ENCODE measurements around the gene P4HB.

P4HB gene

DNA sequence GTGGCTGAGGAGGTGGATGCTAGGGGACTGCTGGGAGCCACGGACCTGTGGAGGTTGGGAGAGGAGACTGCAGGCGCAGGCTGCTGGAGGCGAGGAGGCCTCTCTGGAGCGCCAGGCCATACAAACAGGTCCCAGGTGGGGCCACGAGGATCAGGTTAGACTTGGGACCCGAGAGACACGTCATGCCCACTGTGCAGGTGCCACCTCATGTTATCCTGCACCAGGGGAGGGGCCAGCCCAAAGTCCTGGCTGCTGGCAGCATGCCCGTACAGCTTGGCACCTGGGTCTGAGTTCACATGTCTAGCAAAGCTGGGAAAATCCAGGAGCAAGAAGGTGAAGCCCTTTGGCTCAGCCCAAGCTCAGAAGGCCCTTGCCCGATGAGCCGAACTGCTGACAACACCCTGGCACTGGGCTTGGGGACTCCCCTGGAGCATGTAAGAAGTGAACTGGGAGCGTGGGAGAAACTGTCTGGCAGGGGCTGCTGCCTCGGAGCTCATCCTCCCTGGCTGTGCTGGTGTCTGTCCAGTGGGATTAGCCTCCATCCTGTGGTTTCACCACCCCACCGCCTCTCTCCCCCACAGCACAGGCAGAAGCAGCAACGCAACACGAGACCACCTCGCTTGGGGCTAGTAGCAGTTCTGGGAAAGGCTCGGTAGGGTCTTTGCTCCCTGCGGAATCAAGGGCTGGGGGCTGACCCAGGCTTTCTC lies 5.6 kb upstream of the P4HB start:
- TF ChIP-seq, protein P1, sequence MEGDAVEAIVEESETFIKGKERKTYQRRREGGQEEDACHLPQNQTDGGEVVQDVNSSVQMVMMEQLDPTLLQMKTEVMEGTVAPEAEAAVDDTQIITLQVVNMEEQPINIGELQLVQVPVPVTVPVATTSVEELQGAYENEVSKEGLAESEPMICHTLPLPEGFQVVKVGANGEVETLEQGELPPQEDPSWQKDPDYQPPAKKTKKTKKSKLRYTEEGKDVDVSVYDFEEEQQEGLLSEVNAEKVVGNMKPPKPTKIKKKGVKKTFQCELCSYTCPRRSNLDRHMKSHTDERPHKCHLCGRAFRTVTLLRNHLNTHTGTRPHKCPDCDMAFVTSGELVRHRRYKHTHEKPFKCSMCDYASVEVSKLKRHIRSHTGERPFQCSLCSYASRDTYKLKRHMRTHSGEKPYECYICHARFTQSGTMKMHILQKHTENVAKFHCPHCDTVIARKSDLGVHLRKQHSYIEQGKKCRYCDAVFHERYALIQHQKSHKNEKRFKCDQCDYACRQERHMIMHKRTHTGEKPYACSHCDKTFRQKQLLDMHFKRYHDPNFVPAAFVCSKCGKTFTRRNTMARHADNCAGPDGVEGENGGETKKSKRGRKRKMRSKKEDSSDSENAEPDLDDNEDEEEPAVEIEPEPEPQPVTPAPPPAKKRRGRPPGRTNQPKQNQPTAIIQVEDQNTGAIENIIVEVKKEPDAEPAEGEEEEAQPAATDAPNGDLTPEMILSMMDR (conservative IDR thresholded peaks at IDR 0.05; ENCODE audit: low read depth): no peak
- peak overlapping the region; percentile 97 for H3K27ac ChIP-seq
- no peak for DNase-seq (ENCODE audit: low spot score)
- POLR2A ChIA-PET (ENCODE audit: low non-redundant PET): interaction anchor here (0.7 kb wide), 1 partner anchor 11 kb away, joined by 3 read pairs; no protein-coding TSS in a partner anchor
- CTCF ChIA-PET: interaction anchor here (0.5 to 0.7 kb wide), 2 partner anchors 38 to 144 kb away, joined by 3 to 5 read pairs; no protein-coding TSS in a partner anchor

DNA sequence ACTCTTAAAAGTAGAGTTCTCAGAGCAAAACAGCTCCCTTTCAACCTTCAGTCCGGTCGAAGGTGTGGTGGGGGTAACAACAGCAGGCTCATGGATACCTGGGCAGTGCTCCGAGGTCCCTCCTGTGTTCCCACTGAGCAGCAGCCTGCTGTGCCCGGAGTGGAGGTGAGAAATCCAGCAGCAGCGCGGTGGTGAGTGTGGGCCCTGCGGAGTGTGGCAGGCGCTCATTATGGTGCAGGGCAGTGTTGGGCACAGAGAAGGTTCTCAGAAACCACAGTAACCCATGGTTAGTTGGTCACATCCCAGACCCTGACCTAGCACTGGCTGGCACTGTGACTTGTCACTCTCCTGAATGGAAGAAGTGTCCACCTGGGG lies 5.0 kb upstream of the P4HB start:
- H3K27ac ChIP-seq: peak overlapping the region; percentile 97
- TF ChIP-seq, protein P1 (conservative IDR thresholded peaks at IDR 0.05; ENCODE audit: low read depth): no peak
- ChIA-PET CTCF (interaction anchor here (0.5 to 0.7 kb wide), 2 partner anchors 38 to 143 kb away, joined by 3 to 5 read pairs; no protein-coding TSS in a partner anchor), POLR2A (ENCODE audit: low non-redundant PET) (no interaction called here)
- DNase-seq (ENCODE audit: low spot score): no peak

DNA sequence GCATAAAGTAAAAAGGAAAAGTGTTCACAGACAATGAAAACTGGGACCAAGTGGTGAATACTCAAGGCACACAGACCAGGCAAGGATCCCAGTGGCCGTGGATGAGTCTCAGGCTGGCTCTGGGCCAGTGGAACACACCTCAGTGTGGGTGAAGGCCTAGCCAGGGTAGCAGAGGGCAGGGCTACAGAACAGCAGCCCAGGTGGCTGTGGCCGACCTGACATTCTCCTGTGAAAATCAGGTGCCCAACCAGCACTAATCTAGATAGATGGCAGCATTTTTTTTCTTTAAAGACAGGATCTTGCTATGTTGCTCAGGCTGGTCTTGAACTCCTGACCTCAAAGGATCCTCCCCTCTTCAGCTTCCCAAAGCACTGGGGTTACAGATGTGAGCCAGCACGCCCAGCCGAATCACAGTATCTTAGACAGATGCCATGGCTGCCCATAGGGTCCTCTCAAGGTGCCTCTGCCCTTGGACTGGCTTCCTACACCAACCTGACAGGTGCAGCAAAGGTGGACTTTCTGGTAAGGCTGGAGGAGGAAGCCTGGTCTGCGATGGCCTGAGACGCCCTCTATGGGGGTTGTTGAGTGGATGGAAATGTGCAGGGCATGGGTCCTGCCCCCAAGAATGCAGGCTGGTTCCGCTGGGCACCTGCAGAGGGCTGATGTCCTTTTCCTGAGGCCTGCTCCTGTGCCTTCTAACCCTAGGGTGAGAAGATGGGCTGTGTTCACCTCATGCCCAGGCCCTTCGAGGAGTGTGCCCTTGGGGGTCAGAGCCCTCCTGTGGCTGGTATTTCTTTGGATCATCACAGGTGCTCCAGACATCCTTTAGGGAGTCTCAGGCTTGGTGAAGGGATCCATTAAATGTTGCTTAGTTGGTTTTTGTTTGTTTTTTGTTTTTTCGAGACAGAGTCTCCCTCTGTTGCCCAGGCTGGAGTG lies 3.8 kb upstream of the P4HB start:
- DNase-seq (ENCODE audit: low spot score): no peak
- ChIA-PET CTCF (interaction anchor here (0.7 kb wide), 1 partner anchor 1698 kb away, joined by 3 read pairs; no protein-coding TSS in a partner anchor), POLR2A (ENCODE audit: low non-redundant PET) (no interaction called here)
- H3K27ac ChIP-seq: peak overlapping the region; percentile 97
- TF ChIP-seq, protein P1 (conservative IDR thresholded peaks at IDR 0.05; ENCODE audit: low read depth): no peak

DNA sequence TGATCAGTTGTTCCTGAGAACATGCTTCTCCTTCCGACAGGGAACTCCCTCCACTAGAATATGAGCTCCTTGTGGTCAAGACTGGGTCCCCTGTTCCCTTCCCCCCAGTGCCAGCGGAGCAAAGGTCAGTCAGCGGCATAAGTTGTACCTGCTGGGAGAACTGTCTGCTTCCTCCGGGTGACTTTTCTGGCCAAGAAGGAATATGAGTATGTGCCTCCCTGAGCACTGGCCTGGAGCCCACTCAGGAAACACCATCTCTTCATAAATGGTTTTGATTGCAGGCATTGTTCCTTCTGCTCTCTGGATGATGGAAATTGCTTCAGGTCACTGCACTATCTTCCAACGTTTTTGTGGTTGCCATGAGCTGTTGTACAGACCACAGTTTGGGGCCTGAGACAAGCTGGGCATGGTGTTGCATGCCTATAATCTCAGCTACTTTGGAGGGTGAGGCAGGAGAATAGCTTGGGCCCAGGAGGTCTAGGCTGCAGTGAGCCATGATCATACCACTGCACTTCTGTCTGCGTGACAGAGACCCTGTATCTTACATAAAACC lies 2.9 kb upstream of the P4HB start:
- ChIA-PET CTCF (interaction anchor here (0.7 kb wide), 1 partner anchor 1697 kb away, joined by 3 read pairs; no protein-coding TSS in a partner anchor), POLR2A (ENCODE audit: low non-redundant PET) (no interaction called here)
- DNase-seq (ENCODE audit: low spot score): no peak
- H3K27ac ChIP-seq: peak overlapping the region; percentile 97
- TF ChIP-seq, protein P1 (conservative IDR thresholded peaks at IDR 0.05; ENCODE audit: low read depth): no peak

DNA sequence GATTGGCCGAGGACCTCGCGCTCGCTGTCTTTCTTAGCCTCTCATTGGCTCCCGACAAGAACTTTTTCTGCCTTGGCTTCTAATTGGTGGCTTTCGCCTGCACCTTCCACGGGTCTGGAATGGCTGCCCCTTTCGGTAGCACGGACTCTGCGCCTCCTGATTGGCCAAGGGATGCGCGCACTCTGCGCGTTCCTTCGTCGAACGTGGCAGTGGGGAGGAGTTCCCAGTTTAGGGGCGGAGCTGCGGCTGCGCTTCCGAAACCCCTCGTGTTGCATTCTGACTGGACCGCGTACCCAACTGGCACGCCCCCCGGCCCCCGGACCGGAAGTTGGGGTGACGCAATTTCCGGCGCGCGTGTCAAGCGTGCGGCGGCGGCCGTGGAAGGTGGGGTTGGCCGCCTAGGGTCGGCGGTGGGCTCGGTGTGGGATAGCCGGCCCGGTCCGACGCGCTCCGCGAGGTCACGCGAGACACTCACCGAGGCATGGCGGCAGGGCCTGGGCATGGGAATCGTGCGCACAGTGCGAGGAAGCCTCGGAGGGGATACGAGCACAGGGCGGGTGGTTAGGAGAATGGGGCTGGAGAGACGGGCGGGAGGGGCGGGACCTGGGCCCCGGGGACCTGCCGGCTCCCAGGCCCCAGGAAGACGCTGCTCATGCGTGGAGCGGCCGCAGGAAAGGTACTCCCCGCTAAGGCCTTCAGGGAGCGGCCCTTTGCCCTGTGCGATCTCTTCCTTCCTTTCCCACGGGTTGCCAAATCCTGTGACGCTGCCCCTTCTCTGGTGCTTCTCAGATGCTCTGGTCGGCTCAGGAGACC lies 627 bp upstream of the P4HB start:
- POLR2A ChIA-PET (ENCODE audit: low non-redundant PET): interaction anchor here (0.5 to 1.0 kb wide), 3 partner anchors 9 to 12 kb away, joined by 3 to 6 read pairs (median 4); no protein-coding TSS in a partner anchor
- DNase-seq (ENCODE audit: low spot score): peak; percentile 99
- H3K27ac ChIP-seq: peak overlapping the region; percentile 97
- TF ChIP-seq, protein P1 (conservative IDR thresholded peaks at IDR 0.05; ENCODE audit: low read depth): no peak
- CTCF ChIA-PET: interaction anchor here (1.2 kb wide), 1 partner anchor 9 kb away, joined by 4 read pairs; no protein-coding TSS in a partner anchor
